Activated CD4-positive, alpha-beta T cell treated with anti-CD3 and anti-CD28 coated beads for 1 hour (primary cell): ENCODE data around the gene FAXDC2.

Experiments used
- DNase-seq: peaks from one replicate; pipeline ENCODE4 v3.0.0-alpha.2; 2020

FAXDC2 gene

GRCh38 chr5:154850255-154851062, at the start of gene FAXDC2:
Gene FAXDC2, minus strand, starts transcription at chr5:154850603. Its CDS starts 12,425 bp downstream, at chr5:154838178.
- no peak for DNase-seq

GRCh38 chr5:154900066-154900465, 49.7 kb upstream of the FAXDC2 start:
- no peak for DNase-seq

- no peak for DNase-seq
These were observed 48.9 kb upstream of the FAXDC2 start for GRCh38 chr5:154899151-154899816.

DNA sequence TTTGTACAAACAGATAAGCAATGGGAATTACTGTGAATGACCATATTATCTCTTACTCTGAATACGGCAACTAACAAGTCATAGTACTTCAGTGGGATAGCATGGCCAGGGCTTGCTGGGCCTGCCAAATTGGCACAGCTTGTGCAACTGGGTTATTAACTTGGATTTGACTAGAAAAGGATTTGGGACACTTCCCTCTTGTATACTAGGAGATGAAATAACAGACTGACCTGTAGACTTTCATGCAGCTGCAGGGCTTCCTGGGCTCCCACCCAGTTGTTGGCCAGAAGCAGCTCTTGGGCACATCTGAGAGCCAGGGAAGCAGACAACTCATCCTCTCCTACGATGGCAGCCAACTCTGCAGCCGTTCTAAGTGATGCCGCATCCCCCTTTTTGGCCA, 47.8 kb upstream of the FAXDC2 start:
- no peak for DNase-seq

DNA sequence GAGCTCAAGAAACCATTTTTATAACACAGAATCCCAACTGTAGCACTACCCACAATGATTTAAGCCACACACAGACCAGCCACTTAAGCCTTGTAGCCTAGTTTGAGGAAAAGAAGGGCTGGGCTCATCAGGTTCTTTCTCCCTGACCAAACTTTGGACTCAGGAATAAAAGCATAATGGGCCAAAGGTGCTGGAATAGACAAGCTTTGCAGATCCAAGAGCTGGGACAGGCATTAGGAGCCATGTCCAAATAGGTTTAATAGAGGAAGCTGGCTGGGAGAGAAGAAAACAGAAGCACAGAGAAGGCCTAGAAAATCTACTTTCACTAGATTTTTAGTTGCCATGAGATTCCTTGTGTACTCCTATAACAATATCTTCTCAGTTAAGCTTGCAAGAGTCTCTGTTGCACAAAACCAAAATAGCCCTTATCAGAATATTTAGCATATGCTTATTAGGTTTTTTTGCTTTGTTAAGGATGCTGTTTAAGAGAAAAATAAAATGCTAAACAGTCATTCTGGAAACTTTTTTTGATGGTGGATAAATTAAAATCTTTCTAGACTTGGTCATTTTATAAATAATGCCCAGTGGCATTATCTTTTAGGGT, 46.3 kb upstream of the FAXDC2 start:
- DNase-seq, result no peak

DNA sequence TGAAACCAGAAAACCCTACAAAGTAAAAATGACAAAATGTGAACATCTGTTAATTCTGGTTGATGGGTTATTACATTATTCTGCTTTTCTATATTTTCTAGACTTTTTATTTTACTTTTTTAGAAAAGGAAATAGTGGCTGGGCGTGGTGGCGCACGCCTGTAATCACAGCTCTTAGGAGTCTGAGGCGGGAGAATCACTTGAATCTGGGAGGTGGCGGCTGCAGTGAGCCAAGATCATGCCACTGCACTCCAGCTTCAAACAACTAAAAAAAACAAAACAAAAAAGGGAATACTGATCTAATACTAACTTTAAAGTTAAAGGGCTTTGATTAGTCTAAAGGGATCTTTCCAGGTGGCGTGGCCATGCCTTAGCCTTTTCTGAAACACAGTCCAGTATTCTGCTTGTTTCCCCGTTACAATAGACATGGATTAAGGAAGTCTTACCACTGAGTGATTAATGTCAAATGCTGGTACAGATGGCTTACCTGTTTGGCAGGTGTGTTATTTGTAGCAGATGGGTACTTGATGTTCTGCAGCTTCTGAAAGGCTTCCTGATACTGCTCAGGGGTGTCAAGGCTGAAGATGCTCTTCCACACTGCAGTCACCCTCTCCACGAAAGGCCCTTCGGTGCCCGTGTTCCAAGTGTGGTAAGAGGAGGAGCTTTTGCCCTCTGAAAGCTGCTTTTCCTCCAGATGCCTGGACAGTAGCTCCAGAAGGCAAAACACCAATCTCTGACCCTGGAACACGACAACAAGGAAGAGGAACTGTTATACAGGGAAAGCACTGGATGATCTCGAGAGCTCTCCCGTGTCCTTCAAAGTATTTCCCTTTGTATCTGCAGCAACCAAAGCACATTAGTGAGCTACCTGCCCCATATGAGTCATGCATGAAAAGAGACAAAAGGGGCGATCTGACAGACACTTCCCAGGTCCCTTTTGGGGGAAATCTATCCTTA, 45.5 kb upstream of the FAXDC2 start:
- DNase-seq, result no peak

GRCh38 chr5:154893381-154893780, 43.0 kb upstream of the FAXDC2 start:
- DNase-seq, result no peak

DNA sequence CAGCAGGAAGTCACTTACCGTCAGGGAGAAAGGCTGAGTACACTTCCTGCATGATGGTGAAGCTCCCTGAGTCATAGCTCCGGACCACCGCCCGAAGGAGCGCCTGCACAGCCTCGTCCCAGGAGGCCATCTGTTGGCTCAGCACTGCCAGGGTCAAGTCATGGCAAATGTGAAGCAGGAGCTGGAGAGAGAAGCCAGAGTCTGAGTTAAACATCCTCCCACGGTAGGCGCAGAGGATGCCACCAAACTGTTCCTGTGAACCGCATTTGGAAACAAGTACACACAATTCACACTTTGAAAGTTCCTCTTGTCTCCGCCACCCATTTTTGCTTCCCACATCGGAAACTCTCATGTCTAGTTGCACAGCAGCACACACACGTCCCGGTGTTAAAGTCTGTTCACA, 42.0 kb upstream of the FAXDC2 start:
- DNase-seq, result no peak

DNA sequence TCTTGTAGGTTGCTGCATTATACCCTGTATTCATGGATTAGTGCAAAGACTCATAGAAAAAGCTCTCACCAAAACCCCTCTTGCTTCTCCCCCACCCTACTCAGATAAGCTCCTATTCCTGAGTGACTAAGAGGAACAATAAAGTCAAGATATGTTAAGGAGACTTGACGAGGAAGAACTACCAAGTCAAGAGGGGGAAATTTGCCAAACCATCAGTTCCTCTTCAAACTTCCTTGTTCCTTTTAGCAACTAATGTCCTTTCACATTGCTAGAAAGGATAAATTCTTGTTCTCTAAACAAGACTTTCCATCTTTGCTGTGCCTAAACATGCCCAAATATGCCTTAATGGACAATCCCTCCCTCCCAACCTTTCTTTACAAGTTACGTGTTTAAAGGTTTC, 35.0 kb upstream of the FAXDC2 start:
- DNase-seq, result no peak

DNA sequence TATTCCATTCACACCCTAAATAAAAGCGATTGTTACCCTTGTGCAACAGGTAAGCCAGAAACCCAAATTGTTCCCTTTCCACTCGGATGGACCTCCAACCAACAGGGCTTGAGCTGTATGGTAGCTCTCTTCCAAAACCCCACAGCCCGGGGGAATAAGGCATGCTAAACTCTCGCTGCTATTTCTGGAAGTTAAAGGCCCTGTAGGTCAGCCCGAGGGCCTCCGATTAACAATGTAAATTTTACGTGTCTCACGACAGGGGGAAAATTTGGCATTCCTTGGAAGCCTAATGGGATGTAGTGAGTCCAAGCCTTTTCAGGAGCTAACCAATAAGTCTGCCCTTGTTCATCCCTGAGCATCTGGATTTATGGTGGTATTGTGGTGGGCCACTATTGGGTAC, 34.0 kb upstream of the FAXDC2 start:
- no peak for DNase-seq

- DNase-seq, result no peak
These were observed 31.6 kb upstream of the FAXDC2 start for GRCh38 chr5:154881986-154882385.

DNA sequence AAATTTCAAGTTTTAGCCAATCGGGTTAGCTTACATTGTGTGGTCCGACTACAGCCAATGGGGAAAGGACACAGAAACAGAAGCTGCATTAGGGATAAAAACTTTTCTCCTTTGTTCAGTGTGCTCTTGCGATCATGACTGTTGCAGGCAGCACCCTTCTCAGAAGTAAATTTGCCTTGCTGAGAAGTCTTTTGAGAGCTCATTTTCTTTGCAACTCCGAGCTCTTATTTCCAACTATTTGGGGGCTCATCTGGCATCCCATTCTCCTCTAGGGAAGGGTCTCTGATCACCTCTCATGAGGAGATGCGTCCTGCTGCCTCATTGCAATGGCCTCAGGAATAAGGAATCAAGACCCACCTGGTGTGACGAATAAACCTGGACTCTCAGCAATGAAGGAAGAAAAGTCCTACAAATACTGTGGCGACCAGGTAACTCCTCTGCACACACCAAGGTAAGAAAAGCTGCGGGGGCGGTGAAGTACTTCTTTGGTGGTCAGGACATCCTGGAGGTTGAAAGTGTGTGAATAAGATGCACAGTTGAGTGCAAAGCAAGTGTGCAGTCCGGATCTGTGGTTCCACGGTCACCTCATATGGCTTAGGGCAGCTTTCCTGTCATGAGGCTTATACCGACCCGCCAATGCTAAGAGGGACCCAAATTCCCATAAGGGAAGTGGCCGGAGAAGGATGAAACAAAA, 28.4 kb upstream of the FAXDC2 start:
- no peak for DNase-seq

GRCh38 chr5:154873791-154874331, 23.5 kb upstream of the FAXDC2 start:
- DNase-seq, result no peak

DNA sequence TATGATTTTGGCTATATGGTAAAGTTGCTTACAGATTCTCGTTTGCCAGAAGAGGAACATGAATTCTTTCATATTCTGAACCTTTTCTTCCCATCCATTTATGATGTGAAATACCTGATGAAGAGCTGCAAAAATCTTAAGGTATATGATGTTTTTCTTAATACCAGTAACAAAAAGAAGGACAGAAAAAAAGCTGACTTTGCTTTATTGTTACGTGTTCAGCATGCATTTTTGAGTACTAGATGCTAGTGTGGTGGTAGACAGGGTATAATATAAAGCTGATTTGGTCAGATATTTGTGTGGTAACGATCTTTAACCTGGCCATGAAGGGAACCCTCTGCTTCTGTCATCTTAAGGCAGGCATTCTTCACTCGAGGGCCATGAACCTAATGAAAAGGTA, 21.3 kb upstream of the FAXDC2 start:
- no peak for DNase-seq

DNA sequence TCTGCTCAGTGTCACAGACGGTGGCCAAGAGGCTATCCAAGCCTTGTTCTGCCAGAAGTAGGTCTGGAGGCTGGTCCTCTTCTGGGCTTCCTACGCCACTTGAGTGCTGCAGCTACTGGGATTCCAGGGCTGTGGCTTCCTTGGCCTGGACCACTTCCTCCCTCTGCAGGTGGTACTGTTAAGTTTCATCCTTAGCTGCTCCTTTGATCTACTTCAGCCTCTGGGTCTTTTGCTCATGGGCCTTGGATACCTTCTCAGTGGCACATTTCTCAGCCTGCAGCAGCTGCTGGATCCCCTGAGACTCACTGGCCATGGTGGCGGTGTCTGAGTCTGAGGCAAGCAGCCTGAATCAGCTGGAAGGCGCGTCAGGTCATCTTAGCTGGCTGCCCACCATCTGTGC, 18.3 kb upstream of the FAXDC2 start:
- DNase-seq, result no peak

DNA sequence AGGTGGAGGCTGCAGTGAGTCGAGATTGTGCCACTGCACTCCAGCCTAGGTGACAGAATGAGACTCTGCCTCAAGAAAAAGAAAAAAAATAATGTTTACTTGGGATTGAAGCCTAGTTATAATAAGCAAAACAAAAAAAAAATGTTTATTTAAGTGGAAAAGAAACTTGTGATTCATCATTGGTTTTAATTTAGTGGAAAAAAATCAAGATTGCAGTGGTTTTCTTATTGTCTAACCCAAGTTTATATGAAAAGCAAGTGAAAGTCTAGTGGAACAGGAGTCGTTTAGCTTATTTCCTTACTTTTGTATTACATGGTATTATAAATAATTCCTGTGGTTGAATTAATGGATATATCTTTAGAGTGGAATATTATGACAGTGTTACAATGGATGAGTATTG, 16.4 kb upstream of the FAXDC2 start:
- DNase-seq, result no peak

GRCh38 chr5:154865466-154866184, 15.2 kb upstream of the FAXDC2 start:
- DNase-seq, result no peak

- DNase-seq, result no peak
These were observed 13.1 kb upstream of the FAXDC2 start for GRCh38 chr5:154863291-154864080.

GRCh38 chr5:154862766-154863165, 12.4 kb upstream of the FAXDC2 start:
- no peak for DNase-seq

DNA sequence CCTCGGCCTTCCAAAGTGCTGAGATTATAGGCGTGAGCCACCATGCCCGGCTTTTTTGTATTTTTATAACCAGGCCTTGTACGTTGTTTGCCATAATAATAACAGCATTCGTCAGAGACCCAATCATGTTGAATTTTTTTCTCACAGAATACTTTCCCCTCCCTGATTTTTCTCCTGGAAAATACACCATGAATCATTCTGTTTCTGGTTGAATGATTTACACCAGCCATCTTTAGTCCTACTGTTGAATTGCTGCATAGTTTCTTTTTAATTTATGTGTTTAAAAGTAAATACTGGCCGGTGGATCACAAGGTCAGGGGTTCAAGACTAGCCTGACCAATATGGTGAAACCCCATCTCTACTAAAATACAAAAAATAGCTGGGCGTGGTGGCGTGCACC, 11.5 kb upstream of the FAXDC2 start:
- no peak for DNase-seq
